Thoracic aorta (tissue), 2 donors: ENCODE results near the gene DDX27. TPM values are rescaled to one million over a fixed set of nuclear protein-coding genes. Genes with fewer than 3 reads are reported as not detected.

Experiments used
- ATAC-seq: fragments of 150-250 bp; one replicate; pipeline ENCODE4 v1.8.0; 2017; ENCODE audit warnings: low read depth; ENCODE audit not compliant: insufficient number of reproducible peaks, low FRiP score
- DNase-seq: peaks from one replicate; pipeline ENCODE4 v3.0.0-alpha.2; 2020; ENCODE audit warnings: low spot score
- H3K27ac ChIP-seq, 2 donors: fragments of 200-600 bp; sonication (generic); 1 replicate in 1 of 2; 2 replicates in 1 of 2; pipeline ENCODE4 v1.5.1; 2016; ENCODE audit warnings: mild to moderate bottlenecking in 2 of 2, moderate library complexity in 2 of 2
- H3K27me3 ChIP-seq: fragments of 200-600 bp; sonication (generic); replicated peaks from 2 replicates; pipeline ENCODE4 v1.6.0; 2016; ENCODE audit warnings: mild to moderate bottlenecking; ENCODE audit not compliant: insufficient read depth
- H3K36me3 ChIP-seq: fragments of 200-600 bp; sonication (generic); one replicate; pipeline ENCODE4 v1.5.1; 2016
- H3K4me1 ChIP-seq, 2 donors: fragments of 200-600 bp; sonication (generic); 1 replicate in 1 of 2; 2 replicates in 1 of 2; pipeline versions ENCODE4 v1.5.1 to v1.6.0; 2016; ENCODE audit warnings: low read depth in 2 of 2, mild to moderate bottlenecking in 1 of 2; ENCODE audit not compliant: control insufficient read depth in 1 of 2
- H3K4me3 ChIP-seq: fragments of 200-600 bp; sonication (generic); 2 replicates; pipeline ENCODE4 v1.5.1; 2016; ENCODE audit warnings: mild to moderate bottlenecking
- H3K9me3 ChIP-seq: fragments of 200-600 bp; sonication (generic); 2 replicates; pipeline ENCODE4 v1.5.1; 2016
- total RNA-seq, 2 donors: library from RNA; depleted of rRNA; stranded (reverse); fragments of >200 nt; gene quantifications; one replicate each; pipeline versions ENCODE4 v1.1.0 to v1.2.3, GENCODE V29; 2016
- TF ChIP-seq, protein P1 (sequence below): fragments of 200-600 bp; sonication (generic); IDR thresholded peaks from one replicate; pipeline ENCODE4 v1.5.1; 2019; ENCODE audit warnings: antibody characterized with exemption

DDX27 gene
- total RNA-seq, 2 donors from 2014 or later = 35.3 to 35.9 TPM

DNA sequence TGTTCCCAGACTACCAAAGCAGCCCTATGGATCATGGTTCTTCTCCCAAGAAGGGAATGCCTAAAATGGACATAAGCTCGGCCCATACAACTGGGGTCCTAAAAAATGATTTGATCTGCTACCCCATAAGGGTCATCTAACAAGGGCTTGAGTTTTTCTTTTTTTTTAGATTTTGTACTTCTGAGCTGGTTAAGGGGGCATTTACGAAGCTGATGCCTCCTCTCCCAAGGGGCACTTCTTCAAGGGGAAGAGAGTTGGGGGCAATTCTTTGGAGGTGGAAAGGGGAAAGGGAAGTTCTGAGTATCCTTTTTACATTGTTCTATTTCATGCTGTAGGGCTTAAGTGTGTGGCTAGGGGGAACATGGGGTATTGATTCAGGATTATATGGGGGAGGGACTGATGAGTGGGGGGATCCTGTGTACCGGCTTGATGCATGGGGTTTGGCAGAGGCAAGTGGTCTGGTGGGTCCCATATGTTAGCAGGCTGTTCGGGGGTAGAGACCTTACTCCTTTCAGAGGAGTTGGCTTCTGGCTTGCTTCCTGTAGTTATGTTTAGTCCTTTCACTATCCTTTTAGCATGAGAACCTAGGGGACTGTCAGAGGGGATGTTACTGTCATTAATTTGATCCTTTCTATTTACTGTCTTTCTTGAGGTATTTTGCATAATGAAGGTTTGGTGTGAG, 66.7 kb downstream of the DDX27 start:
- Histone ChIP-seq H3K4me3 (no peak overlapping the region), H3K36me3 (peaks cover 80% of the 10 kb centered on the region), H3K9me3 (peaks cover 19% of the 10 kb centered on the region), H3K27me3 (no peaks in the 10 kb centered on the region), H3K27ac (no peak overlapping the region), H3K4me1 (peaks cover under 1 to 24% of the 10 kb centered on the region in 2 donors)
- ATAC-seq = no peak
- no peak for DNase-seq
- TF ChIP-seq, protein P1, sequence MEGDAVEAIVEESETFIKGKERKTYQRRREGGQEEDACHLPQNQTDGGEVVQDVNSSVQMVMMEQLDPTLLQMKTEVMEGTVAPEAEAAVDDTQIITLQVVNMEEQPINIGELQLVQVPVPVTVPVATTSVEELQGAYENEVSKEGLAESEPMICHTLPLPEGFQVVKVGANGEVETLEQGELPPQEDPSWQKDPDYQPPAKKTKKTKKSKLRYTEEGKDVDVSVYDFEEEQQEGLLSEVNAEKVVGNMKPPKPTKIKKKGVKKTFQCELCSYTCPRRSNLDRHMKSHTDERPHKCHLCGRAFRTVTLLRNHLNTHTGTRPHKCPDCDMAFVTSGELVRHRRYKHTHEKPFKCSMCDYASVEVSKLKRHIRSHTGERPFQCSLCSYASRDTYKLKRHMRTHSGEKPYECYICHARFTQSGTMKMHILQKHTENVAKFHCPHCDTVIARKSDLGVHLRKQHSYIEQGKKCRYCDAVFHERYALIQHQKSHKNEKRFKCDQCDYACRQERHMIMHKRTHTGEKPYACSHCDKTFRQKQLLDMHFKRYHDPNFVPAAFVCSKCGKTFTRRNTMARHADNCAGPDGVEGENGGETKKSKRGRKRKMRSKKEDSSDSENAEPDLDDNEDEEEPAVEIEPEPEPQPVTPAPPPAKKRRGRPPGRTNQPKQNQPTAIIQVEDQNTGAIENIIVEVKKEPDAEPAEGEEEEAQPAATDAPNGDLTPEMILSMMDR = no peak

DNA sequence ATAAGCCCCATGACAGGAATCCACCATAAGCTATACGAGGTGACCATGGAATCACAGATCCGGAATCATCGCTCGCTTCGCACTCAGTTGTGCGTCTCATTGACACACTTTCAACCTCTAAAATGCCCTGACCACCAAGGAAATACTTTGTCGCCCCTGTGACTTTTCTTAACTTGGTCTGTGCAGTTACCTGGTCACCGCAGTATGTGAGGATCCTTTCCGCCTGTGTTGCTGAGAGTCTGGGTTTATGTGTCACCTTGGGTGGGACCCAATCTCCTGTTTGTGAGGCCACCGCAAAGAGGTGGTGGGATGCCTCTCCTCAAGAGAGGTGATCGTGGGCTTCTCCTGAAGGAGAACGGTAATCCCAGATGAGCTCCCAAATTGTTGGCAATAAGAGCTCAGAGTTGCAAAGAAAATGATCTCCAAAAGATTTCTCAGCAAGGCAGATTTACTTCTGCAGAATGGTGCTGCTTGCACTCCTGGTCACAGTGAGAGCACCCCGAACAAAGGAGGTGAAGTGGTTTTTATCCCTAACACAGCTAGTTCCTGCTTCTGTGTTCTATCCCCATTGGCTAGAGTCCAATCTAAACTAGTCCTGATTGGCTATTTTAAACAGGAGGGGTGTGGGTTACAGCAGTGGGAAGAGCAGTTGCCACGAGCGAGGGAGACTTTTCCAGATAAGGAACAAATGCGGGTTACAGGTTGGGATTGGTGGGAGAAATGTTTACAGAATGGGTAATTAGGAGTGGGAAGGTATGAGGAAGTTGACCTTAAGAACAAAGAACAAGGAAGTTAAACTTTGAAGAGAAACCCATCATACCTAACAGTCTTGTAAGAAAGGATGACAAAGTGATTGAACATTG, 67.7 kb downstream of the DDX27 start:
- TF ChIP-seq, protein P1 = no peak
- Histone ChIP-seq H3K4me1 (peaks cover 0 to 22% of the 10 kb centered on the region in 2 donors), H3K9me3 (peaks cover 15% of the 10 kb centered on the region), H3K27me3 (no peaks in the 10 kb centered on the region), H3K36me3 (peaks cover 80% of the 10 kb centered on the region), H3K27ac (no peak overlapping the region), H3K4me3 (no peak overlapping the region)
- no peak for ATAC-seq
- no peak for DNase-seq

DNA sequence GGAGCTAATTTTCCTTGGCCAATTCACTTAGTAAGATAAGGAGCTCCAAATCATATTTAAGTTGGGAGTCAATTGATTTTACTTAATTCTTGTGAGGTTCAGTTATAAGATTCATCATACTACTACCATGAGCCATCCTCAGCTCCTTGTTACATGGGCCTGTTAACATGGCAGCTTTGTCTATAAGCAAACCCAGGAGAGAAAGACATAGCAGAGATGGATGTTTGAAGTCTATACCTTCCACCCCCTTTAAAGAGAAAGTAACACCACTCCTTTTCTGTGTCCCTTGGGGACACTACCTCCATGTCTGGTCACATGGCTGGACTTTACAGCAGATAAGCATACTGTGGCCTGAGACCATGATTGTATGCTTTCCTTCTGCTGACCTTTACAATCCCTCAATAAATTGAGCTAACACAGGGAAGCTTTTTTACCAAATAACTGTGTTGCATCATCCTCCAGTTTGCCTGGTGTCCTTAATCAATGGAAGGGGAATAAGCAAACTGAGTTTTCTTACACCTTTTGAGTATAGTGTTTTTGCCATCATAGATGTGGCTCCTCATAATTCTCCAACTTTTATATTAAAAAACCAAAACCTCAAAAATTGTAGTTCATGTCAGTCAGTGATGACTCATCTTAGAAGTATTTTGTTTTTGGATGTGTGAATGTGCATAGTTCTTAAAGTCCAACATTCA, 68.5 kb downstream of the DDX27 start:
- no peak overlapping the region for H3K27ac ChIP-seq
- no peak for ATAC-seq
- TF ChIP-seq, protein P1 = no peak
- H3K4me3 ChIP-seq = no peak overlapping the region
- peaks cover 0 to 15% of the 10 kb centered on the region in 2 donors for H3K4me1 ChIP-seq
- peaks cover 15% of the 10 kb centered on the region for H3K9me3 ChIP-seq
- no peaks in the 10 kb centered on the region for H3K27me3 ChIP-seq
- peaks cover 77% of the 10 kb centered on the region for H3K36me3 ChIP-seq
- no peak for DNase-seq

DNA sequence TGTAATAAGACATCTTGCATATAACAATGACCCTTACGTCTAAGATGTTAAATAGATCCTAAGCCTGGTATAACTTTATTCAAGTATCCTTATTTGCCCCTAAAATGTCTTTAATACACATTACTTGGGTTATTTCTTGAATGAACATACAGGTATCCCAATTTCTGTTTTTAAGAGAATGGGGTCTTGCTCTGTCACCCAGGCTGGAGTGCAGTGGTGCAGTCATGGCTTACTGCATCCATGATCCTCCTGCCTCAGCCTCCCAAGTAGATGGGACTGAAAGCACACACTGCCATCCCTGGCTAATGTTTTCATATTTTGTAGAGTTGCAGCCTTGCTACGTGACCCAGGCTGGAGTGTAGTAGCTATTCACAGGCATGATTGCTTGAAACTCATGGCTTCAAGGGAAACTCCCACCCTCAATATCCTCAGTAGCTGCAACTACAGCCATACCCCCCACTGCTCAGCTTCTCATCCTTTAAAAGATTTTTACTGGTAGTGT, 69.1 kb downstream of the DDX27 start:
- no peak overlapping the region for H3K4me3 ChIP-seq
- H3K4me1 ChIP-seq = peaks cover 0 to 10% of the 10 kb centered on the region in 2 donors
- H3K27me3 ChIP-seq = no peaks in the 10 kb centered on the region
- H3K9me3 ChIP-seq = peaks cover 15% of the 10 kb centered on the region
- DNase-seq (no peak), ATAC-seq (no peak)
- TF ChIP-seq, protein P1 = no peak
- H3K27ac ChIP-seq = no peak overlapping the region
- peaks cover 71% of the 10 kb centered on the region for H3K36me3 ChIP-seq
